BLaER1 treated with 17β-estradiol and CSF1 and Interleukin-3, amounts not matched to agents 10 nM and 100 nM (cell line): ENCODE data around the gene TBX4.

Experiments
- H3K27ac ChIP-seq, 11 experiments: shearing (Covaris generic); formaldehyde crosslinking; 2 replicates each; pipeline ENCODE4 v1.8.1; 2022
- H3K27me3 ChIP-seq, 11 experiments: shearing (Covaris generic); formaldehyde crosslinking; 2 replicates each; pipeline ENCODE4 v1.8.1; 2022
- H3K36me3 ChIP-seq, 11 experiments: shearing (Covaris generic); formaldehyde crosslinking; 2 replicates each; pipeline ENCODE4 v1.8.1; 2022
- H3K4me1 ChIP-seq, 10 experiments: shearing (Covaris generic); formaldehyde crosslinking; 2 replicates each; pipeline ENCODE4 v1.8.1; 2022
- H3K4me2 ChIP-seq, 11 experiments: shearing (Covaris generic); formaldehyde crosslinking; 2 replicates each; pipeline ENCODE4 v1.8.1; 2022
- H3K4me3 ChIP-seq, 10 experiments: shearing (Covaris generic); formaldehyde crosslinking; 2 replicates each; pipeline ENCODE4 v1.8.1; 2022
- H3K9ac ChIP-seq, 11 experiments: shearing (Covaris generic); formaldehyde crosslinking; 2 replicates each; pipeline ENCODE4 v1.8.1; 2022
- H3K9me3 ChIP-seq, 11 experiments: shearing (Covaris generic); formaldehyde crosslinking; replicated peaks in 1 of 11; 2 replicates each; pipeline ENCODE4 v1.8.1; 2022
- H4K20me1 ChIP-seq, 11 experiments: shearing (Covaris generic); formaldehyde crosslinking; 2 replicates each; pipeline ENCODE4 v1.8.1; 2022
- Cebpa-rat ChIP-seq, 11 experiments: shearing (Covaris generic); IDR thresholded peaks; 2 replicates each; pipeline ENCODE4 v1.8.1; 2022

The TBX4 gene

DNA sequence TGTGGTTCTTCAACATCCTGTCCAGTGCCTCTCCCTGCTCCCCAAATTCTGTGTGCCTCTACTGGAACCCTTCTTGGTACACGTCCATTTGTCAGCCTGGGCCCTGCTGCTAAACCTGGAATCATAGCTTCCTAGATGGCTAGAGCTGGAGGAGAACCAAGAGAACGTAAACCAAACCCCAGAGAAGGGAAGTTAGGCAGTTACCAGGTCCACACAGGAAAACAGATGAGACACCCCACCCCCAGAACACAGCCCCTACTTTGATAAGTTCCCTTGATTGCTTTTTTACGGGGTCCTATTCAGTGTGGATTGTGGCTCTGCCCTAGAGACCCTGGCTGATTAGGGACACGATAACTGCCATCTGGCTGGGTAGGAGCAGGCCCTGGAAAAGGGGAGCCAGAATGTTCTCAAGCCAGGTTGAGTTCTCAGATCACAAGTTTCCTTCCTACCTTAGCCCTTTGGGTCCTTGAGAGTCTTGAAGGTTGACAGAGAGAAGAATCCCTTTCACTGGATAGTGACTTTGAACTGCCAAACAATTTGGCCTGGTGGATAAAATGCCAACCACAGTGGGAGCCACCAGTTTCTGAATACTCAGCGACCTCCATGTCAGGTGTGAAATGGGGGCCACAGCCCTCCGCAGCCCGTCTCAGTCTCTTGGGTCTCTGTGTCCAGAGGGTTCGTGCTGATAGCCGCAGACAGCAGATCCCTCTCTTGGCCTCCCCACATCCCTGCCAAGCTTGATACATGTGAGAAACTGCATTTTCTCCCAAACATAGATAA lies 7.9 kb downstream of the TBX4 start:
- Histone ChIP-seq H3K4me2 (peak overlapping the region in 2 of 11 experiments; percentile 86 to 91; a peak in 2 of 22 replicates), H3K36me3 (no peaks in the 10 kb centered on the region), H3K4me3 (no peak overlapping the region), H3K9ac (no peak overlapping the region), H4K20me1 (no peaks in the 10 kb centered on the region), H3K27me3 (peaks cover 57 to 73% (median 65%) of the 10 kb centered on the region in 11 experiments), H3K4me1 (peaks cover 14 to 26% (median 18%) of the 10 kb centered on the region in 10 experiments), H3K27ac (no peak overlapping the region), H3K9me3 (peaks cover 23 to 33% (median 27%) of the 10 kb centered on the region in 11 experiments)
- TF ChIP-seq Cebpa-rat (IDR thresholded peaks at IDR 0.05): no peak

DNA sequence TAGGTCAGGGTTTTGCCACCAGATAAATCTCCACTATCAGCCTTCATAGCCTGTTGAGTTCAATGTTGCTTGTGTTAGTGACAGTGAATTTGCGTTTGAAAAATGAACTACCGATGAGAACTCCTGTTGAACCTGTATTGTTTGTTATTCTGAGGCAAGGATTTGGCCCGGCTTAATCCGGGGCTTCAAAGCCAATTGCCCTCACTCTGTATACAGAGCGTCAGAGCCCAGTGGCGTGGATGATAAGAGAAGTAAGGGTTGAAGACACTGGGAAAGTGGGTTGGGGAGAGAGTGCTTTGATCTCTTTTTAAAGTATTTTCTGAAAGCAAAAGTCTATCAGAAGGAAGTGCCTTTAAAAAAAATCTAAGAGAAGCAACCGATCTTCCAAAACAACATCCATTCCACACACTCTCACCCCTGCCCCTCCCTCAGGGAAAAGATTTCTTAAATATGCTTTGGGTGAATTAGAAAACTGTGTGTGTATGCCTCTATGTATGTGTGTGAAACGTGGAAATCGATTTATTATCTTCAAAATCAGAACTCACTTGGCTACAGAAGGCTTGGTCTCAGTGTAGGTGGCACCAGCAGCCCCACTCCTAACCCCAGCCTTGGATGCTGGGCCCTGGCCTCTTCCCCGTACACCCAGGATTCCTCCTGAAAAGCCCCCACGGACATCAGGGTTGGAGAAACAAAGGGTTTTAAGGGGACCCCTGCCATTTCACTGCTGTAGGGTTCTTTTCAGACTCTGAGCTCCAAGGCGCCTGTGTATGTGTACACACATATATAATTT lies 8.8 kb downstream of the TBX4 start:
- Histone ChIP-seq H3K27me3 (peaks cover 57 to 73% (median 65%) of the 10 kb centered on the region in 11 experiments), H3K9ac (no peak overlapping the region), H3K9me3 (peaks cover 15 to 24% (median 18%) of the 10 kb centered on the region in 11 experiments), H3K36me3 (no peaks in the 10 kb centered on the region), H4K20me1 (no peaks in the 10 kb centered on the region), H3K4me3 (peak overlapping the region in 3 of 10 experiments; percentile 47 to 57 (median 55); a peak in 5 of 20 replicates), H3K27ac (no peak overlapping the region), H3K4me2 (peak overlapping the region; percentile 74 to 91 (median 83); a peak in 20 of 22 replicates), H3K4me1 (peaks cover 14 to 29% (median 18%) of the 10 kb centered on the region in 10 experiments)
- no peak for TF ChIP-seq Cebpa-rat (IDR thresholded peaks at IDR 0.05)

DNA sequence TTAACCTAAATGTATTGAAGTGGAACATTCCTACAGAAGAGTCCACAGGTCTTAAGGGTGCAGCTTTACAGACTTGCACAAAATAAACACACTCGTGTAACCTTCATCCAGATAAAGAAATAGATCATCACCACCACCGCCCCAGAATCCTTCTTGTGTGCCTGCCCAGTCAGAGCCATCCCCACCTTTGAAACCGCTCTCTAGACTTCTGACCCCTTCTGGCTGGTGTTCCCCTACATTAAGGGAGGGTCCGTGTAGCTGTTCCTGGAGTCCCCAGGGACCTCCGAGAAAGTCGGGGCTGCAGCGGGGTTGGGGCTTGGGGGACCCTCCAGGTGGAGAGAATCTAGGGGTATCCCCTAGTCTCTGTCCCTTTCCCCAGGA lies 9.4 kb downstream of the TBX4 start:
- Histone ChIP-seq H4K20me1 (no peaks in the 10 kb centered on the region), H3K4me3 (peak overlapping the region; percentile 35 to 57 (median 47); a peak in 19 of 20 replicates), H3K9me3 (peaks cover 9 to 18% (median 13%) of the 10 kb centered on the region in 11 experiments), H3K27ac (no peak overlapping the region), H3K36me3 (no peaks in the 10 kb centered on the region), H3K9ac (peak overlapping the region in 6 of 11 experiments; percentile 7 to 67 (median 35); a peak in 5 of 22 replicates), H3K4me2 (peak overlapping the region; percentile 74 to 91 (median 83)), H3K4me1 (peaks cover 14 to 29% (median 18%) of the 10 kb centered on the region in 10 experiments), H3K27me3 (peaks cover 57 to 72% (median 65%) of the 10 kb centered on the region in 11 experiments)
- no peak for TF ChIP-seq Cebpa-rat (IDR thresholded peaks at IDR 0.05)

DNA sequence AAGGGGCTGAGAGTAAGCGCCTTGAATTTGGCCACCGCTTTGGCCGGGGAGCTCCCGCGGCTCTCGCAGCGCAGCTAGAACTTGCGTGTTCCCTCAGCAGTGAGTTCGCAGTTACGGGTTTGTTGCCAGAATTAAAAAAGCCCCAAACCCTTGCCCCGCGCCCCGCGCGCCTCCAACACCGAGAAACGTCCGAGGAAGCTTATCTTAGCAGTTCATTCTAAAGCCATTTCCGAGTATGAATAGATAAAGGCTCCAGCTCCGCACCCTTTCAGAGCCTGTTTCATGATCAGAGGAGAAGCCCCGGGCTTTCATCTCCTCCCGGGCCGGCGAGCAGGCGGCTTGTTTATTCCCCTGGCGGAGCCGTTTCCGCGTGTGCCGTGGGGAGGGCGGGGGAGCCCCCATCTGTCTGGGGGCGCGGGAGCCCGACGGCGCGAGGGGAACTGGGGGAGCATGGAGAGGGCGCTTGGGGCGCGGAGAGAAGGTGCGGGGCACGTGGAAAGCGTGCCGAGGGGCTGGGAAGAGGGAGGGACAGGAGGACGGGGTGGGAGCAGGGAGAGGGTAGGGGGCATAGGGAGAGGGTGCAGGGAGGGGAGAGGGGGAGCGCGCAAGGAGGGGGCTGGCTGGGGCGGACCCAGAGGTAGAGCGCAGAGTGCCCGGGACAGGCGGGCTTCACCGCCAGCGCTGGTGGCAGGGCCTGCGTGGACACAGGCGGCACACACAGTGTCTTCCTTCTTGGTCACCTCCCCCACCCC lies 9.9 kb downstream of the TBX4 start:
- Histone ChIP-seq H3K27ac (no peak overlapping the region), H3K4me1 (peaks cover 14 to 29% (median 18%) of the 10 kb centered on the region in 10 experiments), H3K36me3 (no peaks in the 10 kb centered on the region), H3K9ac (peak overlapping the region in 7 of 11 experiments; percentile 7 to 67 (median 32); a peak in 5 of 22 replicates), H3K4me2 (peak overlapping the region; percentile 74 to 91 (median 83)), H3K27me3 (peaks cover 57 to 66% (median 62%) of the 10 kb centered on the region in 11 experiments), H4K20me1 (no peaks in the 10 kb centered on the region), H3K4me3 (peak overlapping the region; percentile 35 to 57 (median 47); a peak in 19 of 20 replicates), H3K9me3 (peaks cover 3 to 12% (median 7%) of the 10 kb centered on the region in 11 experiments; a peak in 21 of 22 replicates)
- TF ChIP-seq Cebpa-rat (IDR thresholded peaks at IDR 0.05): no peak

DNA sequence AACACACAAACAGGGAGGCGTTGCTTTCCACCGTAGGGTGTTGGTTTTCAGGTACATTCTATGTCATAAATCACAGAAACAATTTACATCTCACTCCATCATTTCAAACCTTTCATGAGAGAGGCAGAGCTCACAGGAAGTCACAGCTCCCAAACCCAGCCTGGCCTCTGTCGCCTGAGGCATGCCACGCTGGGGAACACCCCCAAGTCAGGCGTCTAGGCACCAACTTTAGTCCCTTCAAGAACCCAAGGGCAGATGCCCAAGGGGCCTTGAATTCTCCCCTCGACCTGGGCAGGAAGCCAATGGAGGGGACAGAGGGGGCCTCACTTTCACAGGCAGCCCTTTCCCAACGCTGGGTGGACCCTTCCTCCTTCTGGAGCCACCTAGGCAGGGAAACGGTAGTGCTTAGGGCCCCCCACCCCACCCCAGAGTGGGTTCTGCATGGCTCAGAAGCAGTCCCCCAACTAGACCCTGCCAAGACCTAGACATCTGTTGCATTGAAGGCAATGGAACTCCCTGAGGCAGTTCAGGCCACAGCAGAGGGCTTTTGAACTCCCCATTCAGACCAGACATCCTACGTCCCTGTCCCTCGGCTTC lies 10.6 kb downstream of the TBX4 start:
- peaks cover 15 to 35% (median 23%) of the 10 kb centered on the region in 10 experiments for H3K4me1 ChIP-seq
- peaks cover 51 to 59% (median 56%) of the 10 kb centered on the region in 11 experiments for H3K27me3 ChIP-seq
- peaks cover 0 to 6% (median under 1%) of the 10 kb centered on the region in 11 experiments; a peak in 7 of 22 replicates for H3K9me3 ChIP-seq
- H3K36me3 ChIP-seq: no peaks in the 10 kb centered on the region
- no peak overlapping the region for H3K9ac ChIP-seq
- TF ChIP-seq Cebpa-rat (IDR thresholded peaks at IDR 0.05): no peak
- peak overlapping the region; percentile 74 to 91 (median 83); a peak in 17 of 22 replicates for H3K4me2 ChIP-seq
- H4K20me1 ChIP-seq: no peaks in the 10 kb centered on the region
- H3K27ac ChIP-seq: no peak overlapping the region
- H3K4me3 ChIP-seq: no peak overlapping the region

DNA sequence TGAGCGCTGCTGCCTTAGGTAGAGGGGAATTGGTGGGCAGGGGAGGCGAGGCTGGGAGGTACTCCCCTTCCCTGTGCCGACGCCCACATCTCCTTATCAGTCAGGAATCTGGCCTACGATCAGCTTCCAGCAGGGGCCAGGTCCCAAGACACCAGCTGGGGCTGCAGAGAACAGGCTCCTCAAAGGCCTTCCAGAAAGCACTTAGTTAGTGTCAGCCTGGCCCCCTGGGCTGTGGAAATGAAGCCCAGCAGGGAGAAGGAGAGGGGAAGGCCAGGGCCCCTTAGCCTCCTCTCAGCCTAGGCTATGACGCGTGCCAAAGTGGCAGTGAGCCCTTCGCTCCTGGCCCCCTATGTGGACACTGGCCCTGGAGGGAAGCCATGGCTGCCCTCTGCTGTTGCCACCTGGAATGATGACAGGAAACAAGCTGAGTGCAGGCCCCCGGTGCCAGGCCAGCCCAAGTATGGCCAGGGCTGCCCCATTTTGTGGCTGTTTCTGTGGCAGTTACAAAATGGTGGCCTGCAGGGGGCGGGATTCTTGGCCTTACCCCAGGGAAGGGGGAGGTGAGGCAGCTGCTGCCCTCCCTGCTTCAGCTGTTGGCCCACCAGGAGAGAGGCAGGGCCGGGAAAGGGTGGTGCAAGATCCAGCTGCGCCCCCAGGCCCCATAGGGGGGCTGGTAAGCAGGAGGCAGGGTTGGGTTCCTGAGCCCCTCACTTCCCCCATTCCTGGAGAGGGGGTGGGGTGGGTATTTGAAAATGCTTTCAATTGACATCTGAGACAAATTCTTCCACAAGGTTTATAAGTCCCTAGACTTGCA lies 11.3 kb downstream of the TBX4 start:
- H3K4me3 ChIP-seq: no peak overlapping the region

DNA sequence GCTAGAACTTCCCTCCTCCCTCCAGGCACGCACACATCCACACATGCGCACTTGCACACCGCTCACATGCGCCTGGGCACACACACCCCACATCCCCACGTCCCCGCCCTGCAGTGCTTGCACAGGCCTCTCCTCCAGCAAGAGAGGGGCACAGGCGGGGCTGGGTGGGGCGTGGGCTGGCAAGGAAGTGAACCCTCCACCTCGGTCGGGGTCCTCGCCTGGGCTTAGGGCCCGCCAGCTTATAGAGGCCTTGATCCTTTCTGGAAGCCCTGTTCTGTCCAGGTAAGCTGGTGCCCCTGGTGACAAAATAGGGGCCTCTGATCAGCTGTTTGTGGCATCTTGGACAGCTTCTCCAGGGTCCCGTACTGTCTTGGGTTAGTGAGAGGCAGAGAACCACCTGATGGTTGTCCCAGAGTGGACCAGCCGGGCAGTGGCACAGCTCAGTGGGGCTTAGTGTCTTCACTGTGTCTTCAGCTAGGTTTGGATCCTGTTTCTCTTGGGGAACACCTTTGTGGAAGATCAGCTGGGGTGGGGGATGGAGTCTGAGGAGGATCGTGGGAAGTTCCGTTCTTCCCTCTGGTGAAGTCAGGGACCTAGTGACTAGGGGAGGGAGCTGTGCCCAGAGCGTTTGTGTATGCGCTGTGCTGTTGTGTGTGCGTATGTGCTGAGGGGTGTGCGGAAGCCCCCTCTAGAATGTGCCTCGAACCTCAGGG lies 12.1 kb downstream of the TBX4 start:
- peaks cover 0 to 5% (median 0%) of the 10 kb centered on the region in 11 experiments; a peak in 3 of 22 replicates for H3K9me3 ChIP-seq
- peaks cover 14 to 42% (median 29%) of the 10 kb centered on the region in 10 experiments for H3K4me1 ChIP-seq
- H3K4me2 ChIP-seq: peak overlapping the region in 5 of 11 experiments; percentile 0 to 46 (median 10); a peak in 4 of 22 replicates
- no peak overlapping the region for H3K9ac ChIP-seq
- no peak for TF ChIP-seq Cebpa-rat (IDR thresholded peaks at IDR 0.05)
- no peaks in the 10 kb centered on the region; a peak in 1 of 22 replicates for H4K20me1 ChIP-seq
- H3K27ac ChIP-seq: no peak overlapping the region
- no peak overlapping the region for H3K4me3 ChIP-seq
- peaks cover 39 to 45% (median 41%) of the 10 kb centered on the region in 11 experiments for H3K27me3 ChIP-seq
- H3K36me3 ChIP-seq: no peaks in the 10 kb centered on the region

More for the DNA sequence above, 11.3 kb downstream of the TBX4 start:
- Histone ChIP-seq H3K4me1 (peaks cover 20 to 42% (median 29%) of the 10 kb centered on the region in 10 experiments), H4K20me1 (no peaks in the 10 kb centered on the region), H3K36me3 (no peaks in the 10 kb centered on the region), H3K4me2 (peak overlapping the region in 2 of 11 experiments; percentile 83 to 87; a peak in 3 of 22 replicates), H3K9me3 (peaks cover 0 to 5% (median 0%) of the 10 kb centered on the region in 11 experiments; a peak in 3 of 22 replicates), H3K27ac (no peak overlapping the region), H3K27me3 (peaks cover 46 to 52% (median 49%) of the 10 kb centered on the region in 11 experiments), H3K9ac (no peak overlapping the region)
- no peak for TF ChIP-seq Cebpa-rat (IDR thresholded peaks at IDR 0.05)
